GM19452 (cell line): Measurements from ENCODE around the gene MYRIP.
"Not testable (repeated sequence)": the region's sequence is repeated elsewhere in the genome, so short reads cannot be mapped to it uniquely, and the experiment has no call there.

Experiments used
- ATAC-seq: cut with Tn5 transposase; IDR thresholded peaks from one replicate; pipeline ENCODE4 v1.9.1; 2021; ENCODE audit not compliant: unreplicated experiment

The MYRIP gene

GRCh38 chr3:40118091-40118490 lies 308.7 kb downstream of the MYRIP start:
- no peak for ATAC-seq

GRCh38 chr3:40120067-40120692 lies 310.8 kb downstream of the MYRIP start:
- no peak for ATAC-seq

GRCh38 chr3:40120806-40121205 lies 311.4 kb downstream of the MYRIP start:
- ATAC-seq, result no peak

GRCh38 chr3:40124918-40125317 lies 315.5 kb downstream of the MYRIP start:
- no peak for ATAC-seq

- no peak for ATAC-seq
These were observed 318.8 kb downstream of the MYRIP start for GRCh38 chr3:40128166-40128565.

GRCh38 chr3:40129510-40129909 lies 320.1 kb downstream of the MYRIP start:
- no peak for ATAC-seq

- no peak for ATAC-seq
These were observed 320.6 kb downstream of the MYRIP start for GRCh38 chr3:40129981-40130380.

- no peak for ATAC-seq
These were observed 321.3 kb downstream of the MYRIP start for GRCh38 chr3:40130721-40131120.

- not testable (repeated sequence) for ATAC-seq
These were observed 324.6 kb downstream of the MYRIP start for GRCh38 chr3:40133886-40134575.

- ATAC-seq, result no peak
These were observed 328.3 kb downstream of the MYRIP start for GRCh38 chr3:40137591-40138295.

GRCh38 chr3:40143283-40144090 lies 334.1 kb downstream of the MYRIP start:
- no peak for ATAC-seq

GRCh38 chr3:40148827-40149226 lies 339.4 kb downstream of the MYRIP start:
- no peak for ATAC-seq

- ATAC-seq, result no peak
These were observed 343.2 kb downstream of the MYRIP start for GRCh38 chr3:40152482-40153133.

- ATAC-seq, result no peak
These were observed 351.5 kb downstream of the MYRIP start for GRCh38 chr3:40160933-40161332.

- no peak for ATAC-seq
These were observed 353.2 kb downstream of the MYRIP start for GRCh38 chr3:40162616-40163015.

- no peak for ATAC-seq
These were observed 357.6 kb downstream of the MYRIP start for GRCh38 chr3:40166997-40167396.

- no peak for ATAC-seq
These were observed 358.5 kb downstream of the MYRIP start for GRCh38 chr3:40167958-40168357.

- peak; percentile 48 for ATAC-seq
These were observed 360.6 kb downstream of the MYRIP start for GRCh38 chr3:40169983-40170382.

- peak; percentile 99 for ATAC-seq
These were observed 361.0 kb downstream of the MYRIP start for GRCh38 chr3:40170395-40170794.

- no peak for ATAC-seq
These were observed 363.2 kb downstream of the MYRIP start for GRCh38 chr3:40172560-40172959.

GRCh38 chr3:40173227-40173721 lies 363.9 kb downstream of the MYRIP start:
- ATAC-seq, result no peak
